Adrenal gland (tissue), 12 donors: ENCODE measurements around the gene ZBTB7B. TPM values are rescaled to one million over a fixed set of nuclear protein-coding genes. Genes with fewer than 3 reads are reported as not detected.

Experiments used
- DNase-seq, 7 donors: peaks; one replicate each; pipeline ENCODE4 v3.0.0-alpha.2; 2019 to 2020
- H3K27ac ChIP-seq, 5 donors: fragments of 200-600 bp; sonication (generic) in 4 of 5; 1 replicate in 3 of 5; 2 replicates in 2 of 5; pipeline versions ENCODE4 v1.5.1 to v1.8.0; 2016 to 2020; ENCODE audit warnings: mild to moderate bottlenecking in 1 of 5
- H3K27me3 ChIP-seq: fragments of 200-600 bp; 2 replicates; pipeline ENCODE4 v1.8.0; 2021
- H3K36me3 ChIP-seq, 2 donors: fragments of 200-600 bp; replicated peaks in 1 of 2; 1 replicate in 1 of 2; 2 replicates in 1 of 2; pipeline versions ENCODE4 v1.5.1 to v1.8.0; 2018 to 2022
- H3K4me1 ChIP-seq, 2 donors: fragments of 200-600 bp; replicated peaks in 1 of 2; 1 replicate in 1 of 2; 2 replicates in 1 of 2; pipeline versions ENCODE4 v1.5.1 to v1.8.0; 2018 to 2021
- H3K4me3 ChIP-seq, 4 donors: fragments of 200-600 bp; sonication (generic) in 3 of 4; one replicate each; pipeline ENCODE4 v1.5.1; 2016 to 2018
- H3K9me3 ChIP-seq, 3 donors: fragments of 200-600 bp; sonication (generic) in 1 of 3; replicated peaks in 1 of 3; 1 replicate in 2 of 3; 2 replicates in 1 of 3; pipeline versions ENCODE4 v1.5.1 to v1.8.0; 2016 to 2021
- CTCF ChIP-seq, 6 experiments: fragments of 450-650 bp in 4 of 6; fragments of 200-600 bp in 2 of 6; sonication (generic) in 1 of 6; IDR thresholded peaks; 1 replicate in 5 of 6; 2 replicates in 1 of 6; pipeline versions ENCODE4 v1.5.1 to v1.8.0; 2016 to 2021; ENCODE audit warnings: antibody characterized with exemption in 6 of 6, mild to moderate bottlenecking in 2 of 6, moderate library complexity in 1 of 6
- POLR2A ChIP-seq, 2 donors: fragments of 450-650 bp; IDR thresholded peaks; one replicate each; pipeline ENCODE4 v1.6.1; 2017; ENCODE audit warnings: antibody characterized with exemption in 2 of 2, mild to moderate bottlenecking in 2 of 2, moderate library complexity in 1 of 2
- WGBS, 4 donors: extraction: QIAGEN DNeasy Blood & Tissue Kit in 2 of 4; methylation state at CpG; one replicate each; pipeline versions ENCODE4 v1.1.5 to v1.1.7; 2013 to 2017; 5-methylcytosine and 5-hydroxymethylcytosine counted together
- intact Hi-C, 2 donors: fragments of 100-400 bp; cut with DNase I; formaldehyde crosslinking; loops; one replicate each; pipeline versions ENCODE4 v1.14.1 to v1.15.0; 2022 to 2023
- polyA plus RNA-seq, 3 donors: library from polyadenylated mRNA; stranded (reverse); fragments of 200-250 nt in 2 of 3; fragments of 350-450 nt in 1 of 3; fragmentation: Illumina TruSeq in 1 of 3; extraction: RNeasy Lipid Tissue Mini Kit (QIAGEN cat#74804) in 1 of 3; gene quantifications; one replicate each; pipeline ENCODE4 v1.2.3, GENCODE V29; 2013 to 2014
- total RNA-seq, 9 donors: library from RNA; depleted of rRNA in 4 of 9; stranded (reverse); fragments of >200 nt in 4 of 9; fragments of 120-200 nt in 1 of 9; fragmentation: NEBNext Ultra II Directional in 1 of 9; extraction: Animal tissue kit (Norgen Biotek cat#: 25700) in 1 of 9; gene quantifications; one replicate each; pipeline versions ENCODE4 v1.1.0 to v1.2.4, GENCODE V29; 2013 to 2023
- donor health status: healthy with polysubstance abuse.
- donor health status: Bipolar disorder and iron deficiency.
- donor health status: DM: yes; HTN: yes; CAD: no.
- donor health status: DM: no; HTN: no; CAD: no.
- donor health status: DM: no; HTN: no; CAD: no.
- donor health status: DM: yes; HTN: yes; CAD: no.

The ZBTB7B gene
- total and polyA plus RNA-seq, 12 donors = 22.4 to 126 (median 75.9) TPM

- intact Hi-C loops = no loop called here
- 86 to 92% (median 89%) methylated on average over 2 of the region's 2 CpGs for WGBS, 4 donors
- no peak for DNase-seq
- Histone ChIP-seq H3K4me3 (no peak overlapping the region), H3K4me1 (peaks cover 41 to 54% of the 10 kb centered on the region in 2 donors), H3K36me3 (peaks cover 0 to 23% of the 10 kb centered on the region in 2 donors), H3K27ac (peak overlapping the region in 1 of 5 donors; percentile 45), H3K9me3 (no peaks in the 10 kb centered on the region), H3K27me3 (no peaks in the 10 kb centered on the region)
- TF ChIP-seq POLR2A (IDR thresholded peaks at IDR 0.05) (no peak), CTCF (IDR thresholded peaks at IDR 0.05) (no peak)
Measured at GRCh38 chr1:154958036-154958435, 44.6 kb upstream of the ZBTB7B start.

GRCh38 chr1:154958681-154959425 is 43.7 kb upstream of the ZBTB7B start:
- H3K36me3 ChIP-seq = peaks cover 0 to 31% of the 10 kb centered on the region in 2 donors
- peaks cover 35 to 51% of the 10 kb centered on the region in 2 donors for H3K4me1 ChIP-seq
- intact Hi-C loops = no loop called here
- H3K4me3 ChIP-seq = no peak overlapping the region
- WGBS, 4 donors = 85 to 90% (median 87%) methylated on average over 10 to 16 of the region's 16 CpGs
- no peak for DNase-seq
- H3K27ac ChIP-seq = peak overlapping the region in 1 of 5 donors; percentile 6
- no peaks in the 10 kb centered on the region for H3K9me3 ChIP-seq
- H3K27me3 ChIP-seq = no peaks in the 10 kb centered on the region
- TF ChIP-seq POLR2A (IDR thresholded peaks at IDR 0.05) = no peak
- no peak for TF ChIP-seq CTCF (IDR thresholded peaks at IDR 0.05)

- intact Hi-C loops = no loop called here
- Histone ChIP-seq H3K4me1 (peaks cover 30 to 45% of the 10 kb centered on the region in 2 donors), H3K36me3 (peaks cover 0 to 37% of the 10 kb centered on the region in 2 donors), H3K4me3 (no peak overlapping the region), H3K27me3 (no peaks in the 10 kb centered on the region), H3K9me3 (no peaks in the 10 kb centered on the region), H3K27ac (no peak overlapping the region)
- TF ChIP-seq CTCF (IDR thresholded peaks at IDR 0.05) (no peak), POLR2A (IDR thresholded peaks at IDR 0.05) (no peak)
- 87 to 93% (median 90%) methylated on average over 4 to 7 of the region's 7 CpGs for WGBS, 4 donors
- no peak for DNase-seq
Measured at GRCh38 chr1:154959426-154959780, 43.2 kb upstream of the ZBTB7B start.

DNA sequence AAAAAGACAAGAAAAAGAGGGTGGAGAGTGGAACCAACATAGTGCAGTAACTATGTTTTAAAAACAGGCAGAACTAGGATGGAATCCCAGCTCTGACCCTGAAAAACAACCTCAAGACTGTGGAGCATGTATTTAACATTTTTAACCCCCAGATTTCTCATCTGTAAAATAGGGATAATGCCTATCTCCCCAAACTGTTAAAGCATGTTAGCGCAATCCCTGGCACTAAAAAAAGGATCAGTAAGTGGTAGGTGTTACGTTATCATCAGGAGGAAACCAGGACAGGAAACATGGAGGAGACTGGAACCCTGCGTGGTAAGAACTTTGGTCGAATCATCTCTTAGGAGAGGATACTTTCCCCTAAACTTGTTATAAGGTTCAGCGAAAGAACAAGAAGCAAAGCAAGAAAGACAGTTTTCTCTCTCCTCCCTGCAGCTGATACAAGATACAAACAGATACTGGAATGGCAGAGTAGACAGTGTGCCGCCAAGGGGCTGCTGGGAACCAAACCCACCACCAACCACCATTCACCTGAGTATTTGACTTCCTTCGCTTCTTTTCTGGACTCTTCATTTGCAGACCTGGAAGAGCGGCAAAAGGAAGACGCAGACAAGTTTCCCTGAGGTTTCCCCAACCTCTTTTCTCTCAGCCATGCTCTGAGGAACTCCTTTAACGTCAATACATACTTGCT is 42.0 kb upstream of the ZBTB7B start:
- intact Hi-C loops = loop anchor here in 1 of 2 donors (5.0 kb wide), 1 partner anchor 37 kb away; no protein-coding TSS in a partner anchor
- no peak for TF ChIP-seq CTCF (IDR thresholded peaks at IDR 0.05)
- TF ChIP-seq POLR2A (IDR thresholded peaks at IDR 0.05) = no peak
- Histone ChIP-seq H3K4me1 (peaks cover 19 to 33% of the 10 kb centered on the region in 2 donors), H3K9me3 (no peaks in the 10 kb centered on the region), H3K27ac (peak overlapping the region; percentile 94 to 99 (median 96)), H3K36me3 (peaks cover 0 to 49% of the 10 kb centered on the region in 2 donors), H3K27me3 (no peaks in the 10 kb centered on the region), H3K4me3 (peak overlapping the region; percentile 45 to 86 (median 71))
- DNase-seq = no peak
- WGBS, 4 donors = 12 to 24% (median 16%) methylated on average over 10 of the region's 10 CpGs
